Prostate gland (tissue), 2 donors: ENCODE measurements around the gene GAK. TPM values are rescaled to one million over a fixed set of nuclear protein-coding genes. Genes with fewer than 3 reads are reported as not detected.

Experiments used
- DNase-seq: peaks from one replicate; pipeline ENCODE4 v3.0.0-alpha.2; 2019; ENCODE audit warnings: low spot score
- H3K27ac ChIP-seq, 2 donors: fragments of 200-600 bp; sonication (generic); 2 replicates each; pipeline ENCODE4 v1.5.1; 2017 to 2019
- H3K27me3 ChIP-seq: fragments of 200-600 bp; sonication (generic); replicated peaks from 2 replicates; pipeline ENCODE4 v1.5.1; 2019; ENCODE audit not compliant: insufficient read depth
- H3K36me3 ChIP-seq, 2 donors: fragments of 200-600 bp; sonication (generic); 1 replicate in 1 of 2; 2 replicates in 1 of 2; pipeline versions ENCODE4 v1.5.1 to v1.8.1; 2017 to 2019
- H3K4me1 ChIP-seq: fragments of 200-600 bp; sonication (generic); replicated peaks from 2 replicates; pipeline ENCODE4 v1.5.1; 2019
- H3K4me3 ChIP-seq, 2 donors: fragments of 200-600 bp; sonication (generic); 2 replicates each; pipeline ENCODE4 v1.5.1; 2017 to 2019
- H3K9me3 ChIP-seq: fragments of 200-600 bp; sonication (generic); 2 replicates; pipeline ENCODE4 v1.5.1; 2017
- POLR2A ChIP-seq: fragments of 450-650 bp; IDR thresholded peaks from one replicate; pipeline ENCODE4 v1.6.1; 2016; ENCODE audit warnings: antibody characterized with exemption, mild to moderate bottlenecking
- POLR2AphosphoS5 ChIP-seq: sonication (generic); formaldehyde crosslinking; IDR thresholded peaks from one replicate; pipeline ENCODE4 v1.6.1; 2017; ENCODE audit warnings: antibody characterized with exemption
- WGBS: methylation state at CpG from one replicate; pipeline ENCODE4 v1.1.5; 2018; 5-methylcytosine and 5-hydroxymethylcytosine counted together
- intact Hi-C: fragments of 100-400 bp; cut with DNase I; formaldehyde crosslinking; loops from one replicate; pipeline ENCODE4 v1.14.2; 2022
- total RNA-seq, 2 donors: library from RNA; depleted of rRNA; stranded (reverse); fragments of >200 nt; gene quantifications; one replicate each; pipeline ENCODE4 v1.1.0, GENCODE V29; 2016
- TF ChIP-seq, protein P1 (sequence below), 4 experiments: fragments of 200-600 bp in 2 of 4; fragments of 450-650 bp in 2 of 4; sonication (generic) in 2 of 4; IDR thresholded peaks; 1 replicate in 3 of 4; 2 replicates in 1 of 4; pipeline ENCODE4 v1.5.1; 2016 to 2019; ENCODE audit warnings: antibody characterized with exemption in 4 of 4, mild to moderate bottlenecking in 2 of 4, moderate library complexity in 2 of 4

Gene GAK
- total RNA-seq, 2 donors from 2014 or later: 158 to 181 TPM

DNA sequence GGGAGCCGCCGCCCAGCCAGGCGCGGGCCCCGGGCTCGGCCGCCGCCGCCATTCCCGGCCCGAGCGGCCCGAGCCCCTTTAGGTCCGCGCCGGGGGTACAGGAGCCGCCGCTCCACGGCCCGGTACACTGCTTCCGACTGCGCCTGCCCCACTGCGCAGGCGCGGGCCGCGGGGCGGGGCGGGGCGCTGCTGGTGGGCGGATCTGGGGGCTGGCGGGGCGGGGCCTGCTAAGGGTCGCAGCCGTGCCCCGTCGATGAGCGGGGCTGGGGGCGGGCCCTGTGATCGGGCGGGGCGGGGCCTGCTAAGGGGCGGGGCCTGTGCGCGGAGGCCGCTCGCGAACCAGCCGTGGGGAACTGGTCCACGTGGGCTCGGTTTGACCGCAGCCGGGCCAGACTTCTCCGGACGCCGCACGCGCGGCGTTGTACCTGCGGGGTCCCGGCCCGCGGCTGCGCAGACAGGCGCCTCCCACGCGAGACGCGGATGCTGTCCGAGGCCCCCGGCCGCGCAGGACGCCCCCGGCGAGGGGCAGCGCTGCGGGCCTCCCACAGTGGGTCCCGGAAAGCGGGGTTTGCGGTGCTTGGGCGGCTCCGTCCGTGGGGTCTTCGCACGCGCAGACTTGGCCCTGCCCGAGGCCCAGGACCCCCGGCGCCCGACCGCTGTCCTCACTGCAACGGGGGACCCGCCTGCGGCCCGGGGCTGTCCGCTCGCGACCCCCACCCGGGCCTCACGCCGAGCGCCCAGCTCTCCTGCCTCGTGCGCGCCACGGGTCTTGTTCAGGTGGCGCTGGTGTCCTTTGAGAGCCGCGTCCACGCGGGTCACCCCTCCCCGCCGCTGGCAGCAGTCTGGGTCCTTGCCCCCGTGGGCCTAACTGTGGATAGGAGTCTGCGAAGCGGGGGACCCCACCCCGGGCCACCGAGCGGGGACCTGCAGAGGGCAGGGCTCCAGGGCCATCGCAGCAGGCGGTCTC is 41.6 kb upstream of the GAK start, which contains the start of gene DGKQ:
Gene DGKQ, minus strand, starts transcription at position 139 of the 967 bp plus-strand sequence. Its CDS starts 87 bp downstream, at position 52.
- peaks cover 11% of the 10 kb centered on the region for H3K4me1 ChIP-seq
- WGBS: 30% methylated on average over 89 of the region's 123 CpGs
- no peak for TF ChIP-seq POLR2A
- H3K36me3 ChIP-seq: no peaks in the 10 kb centered on the region
- no peaks in the 10 kb centered on the region for H3K27me3 ChIP-seq
- H3K27ac ChIP-seq: peak within 1 kb of the TSS in 1 of 2 donors; percentile 22
- peak; percentile 81 for DNase-seq
- H3K9me3 ChIP-seq: no peaks in the 10 kb centered on the region
- intact Hi-C loops: loop anchor here (5.0 kb wide), 1 partner anchor 41 kb away; the partner anchor contains the start of genes GAK and TMEM175
- H3K4me3 ChIP-seq: peak within 1 kb of the TSS; percentile 60 to 66

DNA sequence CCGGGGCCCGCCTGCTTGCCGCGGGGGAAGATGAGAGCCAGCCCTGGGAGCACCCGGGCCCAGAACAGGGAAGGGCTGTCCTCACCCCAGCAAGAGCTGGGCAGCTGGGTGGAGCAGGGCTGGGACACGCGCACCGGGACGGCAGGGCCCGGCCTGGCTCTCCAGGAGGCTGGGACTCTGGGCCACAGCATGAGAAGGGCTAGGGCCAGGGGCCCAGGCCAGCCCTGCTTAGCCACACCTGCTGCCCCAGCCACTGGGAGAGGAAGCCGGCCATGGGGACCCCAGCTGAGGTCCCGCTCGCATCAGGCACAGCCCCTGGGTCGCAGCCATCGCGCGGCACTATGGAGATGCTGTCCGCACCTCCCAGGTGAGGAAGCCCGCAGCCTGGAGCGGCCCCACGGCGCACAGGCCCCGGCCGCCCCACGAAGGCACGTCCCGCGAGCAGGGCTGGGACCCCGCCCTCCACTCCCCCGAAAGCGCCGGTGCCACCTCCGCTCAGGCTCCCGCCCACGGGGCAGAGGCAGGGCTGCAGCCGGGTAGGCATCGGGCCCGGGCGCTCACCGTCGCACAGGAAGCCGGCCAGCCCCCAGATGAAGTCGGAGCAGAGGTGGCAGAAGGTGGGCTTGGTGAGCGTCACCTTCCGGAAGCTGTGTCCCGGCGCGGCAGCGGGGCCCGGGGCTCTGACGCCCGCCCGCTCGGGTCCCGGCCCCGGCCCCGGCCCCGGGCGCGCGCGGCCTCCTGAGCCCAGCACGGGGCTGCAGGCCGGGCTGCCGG is 40.7 kb upstream of the GAK start:
- intact Hi-C loops: loop anchor here (5.0 kb wide), 1 partner anchor 41 kb away; the partner anchor contains the start of genes GAK and TMEM175
- no peak for DNase-seq
- H3K4me1 ChIP-seq: peaks cover 11% of the 10 kb centered on the region
- 0% methylated on average over 9 of the region's 65 CpGs for WGBS
- H3K4me3 ChIP-seq: peak overlapping the region; percentile 60 to 66
- no peak for TF ChIP-seq POLR2AphosphoS5
- TF ChIP-seq, protein P1, sequence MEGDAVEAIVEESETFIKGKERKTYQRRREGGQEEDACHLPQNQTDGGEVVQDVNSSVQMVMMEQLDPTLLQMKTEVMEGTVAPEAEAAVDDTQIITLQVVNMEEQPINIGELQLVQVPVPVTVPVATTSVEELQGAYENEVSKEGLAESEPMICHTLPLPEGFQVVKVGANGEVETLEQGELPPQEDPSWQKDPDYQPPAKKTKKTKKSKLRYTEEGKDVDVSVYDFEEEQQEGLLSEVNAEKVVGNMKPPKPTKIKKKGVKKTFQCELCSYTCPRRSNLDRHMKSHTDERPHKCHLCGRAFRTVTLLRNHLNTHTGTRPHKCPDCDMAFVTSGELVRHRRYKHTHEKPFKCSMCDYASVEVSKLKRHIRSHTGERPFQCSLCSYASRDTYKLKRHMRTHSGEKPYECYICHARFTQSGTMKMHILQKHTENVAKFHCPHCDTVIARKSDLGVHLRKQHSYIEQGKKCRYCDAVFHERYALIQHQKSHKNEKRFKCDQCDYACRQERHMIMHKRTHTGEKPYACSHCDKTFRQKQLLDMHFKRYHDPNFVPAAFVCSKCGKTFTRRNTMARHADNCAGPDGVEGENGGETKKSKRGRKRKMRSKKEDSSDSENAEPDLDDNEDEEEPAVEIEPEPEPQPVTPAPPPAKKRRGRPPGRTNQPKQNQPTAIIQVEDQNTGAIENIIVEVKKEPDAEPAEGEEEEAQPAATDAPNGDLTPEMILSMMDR (IDR thresholded peaks at IDR 0.05): no peak
- no peak for TF ChIP-seq POLR2A
- no peaks in the 10 kb centered on the region for H3K27me3 ChIP-seq
- no peaks in the 10 kb centered on the region for H3K36me3 ChIP-seq
- H3K27ac ChIP-seq: peak overlapping the region in 1 of 2 donors; percentile 22
- H3K9me3 ChIP-seq: no peaks in the 10 kb centered on the region

DNA sequence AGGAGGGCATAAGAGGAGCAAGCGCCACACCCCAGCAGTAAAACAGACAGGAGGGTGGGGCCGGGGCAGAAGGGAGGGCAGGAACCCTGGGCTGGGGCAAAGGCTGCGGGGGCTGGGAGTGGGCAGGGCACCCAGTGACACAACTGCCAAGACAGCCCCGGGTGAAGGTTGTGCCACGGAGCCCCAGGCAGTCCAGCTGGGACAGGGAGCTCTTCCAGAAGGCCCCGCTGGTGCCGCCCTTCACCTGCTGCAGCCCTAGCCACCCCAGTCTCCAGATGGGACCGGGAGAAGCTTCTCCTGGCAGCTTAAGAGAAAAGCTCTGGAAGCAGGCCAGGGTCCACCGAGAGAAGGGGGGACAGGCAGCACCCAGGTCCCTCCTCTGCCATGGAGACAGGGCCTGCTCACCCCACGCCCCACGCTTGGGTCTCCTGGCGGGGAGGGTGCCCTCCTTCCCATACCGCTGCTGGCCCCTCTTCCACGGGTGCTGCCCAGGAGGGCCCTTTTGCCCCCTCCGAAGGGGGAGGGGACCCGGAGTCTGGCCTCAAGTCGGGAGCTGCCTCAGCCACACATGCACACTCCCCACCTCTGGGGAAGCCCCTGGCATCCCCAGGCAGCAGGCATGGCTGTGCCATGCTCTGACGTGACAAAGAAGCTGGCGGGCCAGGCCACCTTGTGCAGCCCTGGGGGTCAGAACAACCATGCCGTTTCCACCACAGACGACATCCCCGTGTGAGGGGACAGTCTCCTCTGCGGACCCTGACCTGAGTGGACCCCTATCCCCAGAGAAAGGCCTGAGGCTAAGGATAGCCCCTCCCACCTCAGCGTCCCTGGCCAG is 39.8 kb upstream of the GAK start:
- H3K27ac ChIP-seq: no peak overlapping the region
- TF ChIP-seq POLR2AphosphoS5: no peak
- TF ChIP-seq, protein P1 (IDR thresholded peaks at IDR 0.05): no peak
- TF ChIP-seq POLR2A: no peak
- DNase-seq: no peak
- 38% methylated on average over 21 of the region's 24 CpGs for WGBS
- no peaks in the 10 kb centered on the region for H3K9me3 ChIP-seq
- no peaks in the 10 kb centered on the region for H3K36me3 ChIP-seq
- H3K4me3 ChIP-seq: peak overlapping the region; percentile 60 to 66
- H3K4me1 ChIP-seq: peaks cover 11% of the 10 kb centered on the region
- intact Hi-C loops: loop anchor here (5.0 kb wide), 1 partner anchor 40 kb away; the partner anchor contains the start of genes GAK and TMEM175
- H3K27me3 ChIP-seq: no peaks in the 10 kb centered on the region

DNA sequence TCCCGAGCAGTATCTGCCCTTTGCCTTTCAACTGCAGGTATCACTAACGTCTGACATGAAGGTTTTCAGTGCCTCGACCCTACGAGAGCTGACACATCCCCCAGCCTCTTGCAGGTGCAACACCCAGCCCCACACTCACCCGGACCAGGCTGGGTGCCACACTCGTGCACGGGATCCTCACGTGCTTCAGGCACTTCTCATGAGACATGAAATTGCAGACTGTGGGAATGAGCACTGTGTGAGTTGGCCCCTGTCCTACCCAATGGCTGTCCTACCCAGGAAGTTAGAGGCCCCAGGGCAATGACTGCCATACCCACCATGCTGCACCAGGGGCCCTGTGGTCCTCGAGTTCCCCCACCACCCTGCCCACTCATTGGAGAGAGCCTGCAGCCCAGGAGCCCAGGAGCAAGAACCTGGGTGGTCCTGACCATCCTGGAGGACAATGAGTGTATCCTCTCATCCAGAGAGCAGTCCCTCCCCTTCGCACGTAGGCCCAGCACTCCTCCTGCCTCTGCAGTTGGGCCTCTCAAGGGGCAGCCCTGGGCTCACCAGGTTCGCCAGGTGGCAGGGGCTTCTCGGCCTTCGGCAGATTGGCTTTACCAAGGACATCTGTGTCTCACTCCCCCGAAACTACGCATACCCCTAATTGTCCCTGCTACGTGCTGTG is 38.9 kb upstream of the GAK start:
- intact Hi-C loops: loop anchor here (5.0 kb wide), 1 partner anchor 39 kb away; the partner anchor contains the start of genes GAK and TMEM175
- 79% methylated on average over 17 of the region's 17 CpGs for WGBS
- Histone ChIP-seq H3K4me1 (peaks cover 11% of the 10 kb centered on the region), H3K4me3 (no peak overlapping the region), H3K27me3 (no peaks in the 10 kb centered on the region), H3K27ac (no peak overlapping the region), H3K9me3 (no peaks in the 10 kb centered on the region), H3K36me3 (peaks cover 0 to 4% of the 10 kb centered on the region in 2 donors)
- TF ChIP-seq POLR2A (no peak), POLR2AphosphoS5 (no peak)
- TF ChIP-seq, protein P1 (IDR thresholded peaks at IDR 0.05): no peak
- no peak for DNase-seq
